GM12878 (cell line): ENCODE results near the gene DNAJB2. TPM values are rescaled to one million over a fixed set of nuclear protein-coding genes. Genes with fewer than 3 reads are reported as not detected.
A peak's percentile ranks its signal among the peaks of the same experiment; 100 is the strongest.

Experiments
- EP300 ChIP-seq, 2 experiments: fragments of 150-350 bp in 1 of 2; IDR thresholded peaks; 2 replicates each; pipeline ENCODE4 v1.6.1; 2011 to 2012; ENCODE audit warnings: low read depth in 2 of 2, low read length in 2 of 2, borderline replicate concordance in 1 of 2, improper control_type of control experiment in 1 of 2, inconsistent platforms in 1 of 2; ENCODE audit not compliant: control insufficient read depth in 1 of 2
- GATAD2B ChIP-seq: fragments of 450-650 bp; conservative IDR thresholded peaks from 2 replicates; pipeline ENCODE4 v1.6.1; 2017; ENCODE audit warnings: low read depth, mild to moderate bottlenecking, moderate library complexity
- IKZF2 ChIP-seq, 2 experiments: fragments of 450-650 bp; IDR thresholded peaks; 2 replicates each; pipeline ENCODE4 v1.6.1; 2017; ENCODE audit warnings: mild to moderate bottlenecking in 2 of 2, moderate library complexity in 2 of 2
- KDM1A ChIP-seq: fragments of 200-600 bp; sonication (generic); IDR thresholded peaks from 2 replicates; pipeline ENCODE4 v1.6.1; 2016; ENCODE audit warnings: borderline replicate concordance
- LARP7 ChIP-seq: fragments of 450-650 bp; IDR thresholded peaks from 2 replicates; pipeline ENCODE4 v1.6.1; 2017; ENCODE audit warnings: mild to moderate bottlenecking
- MTA2 ChIP-seq: fragments of 450-650 bp; IDR thresholded peaks from 2 replicates; pipeline ENCODE4 v1.6.1; 2016; ENCODE audit warnings: low read depth, mild to moderate bottlenecking, moderate library complexity
- PAX8 ChIP-seq: fragments of 450-650 bp; IDR thresholded peaks from 2 replicates; pipeline ENCODE4 v1.6.1; 2017; ENCODE audit warnings: mild to moderate bottlenecking, moderate library complexity
- RUNX3 ChIP-seq: IDR thresholded peaks from 2 replicates; pipeline ENCODE4 v1.6.1; 2012; ENCODE audit warnings: low read length, inconsistent platforms
- SP1 ChIP-seq: IDR thresholded peaks from one replicate; pipeline ENCODE4 v1.6.1; 2011; ENCODE audit warnings: low read depth, low read length
- STAT1 ChIP-seq: fragments of 450-650 bp; conservative IDR thresholded peaks from 2 replicates; pipeline ENCODE4 v1.6.1; 2014; ENCODE audit warnings: antibody characterized with exemption, mild to moderate bottlenecking
- polyA plus RNA-seq, 11 experiments: library from polyadenylated mRNA; depleted of rRNA in 4 of 11; unstranded in 6 of 11; stranded (reverse) in 5 of 11; fragments of >200 nt; fragmentation: Nextera tagmentation in 4 of 11; fragmentation: Illumina TruSeq in 1 of 11; extraction: Ambion mirVana in 4 of 11; extraction: Trizol in 1 of 11; gene quantifications; 1 replicate in 1 of 11; 2 replicates in 10 of 11; pipeline versions ENCODE4 v1.2.1 to v1.2.3, GENCODE V29; 2011 to 2016; ENCODE audit warnings: inconsistent platforms in 2 of 11, missing spikeins in 2 of 11, low read depth in 1 of 11
- total RNA-seq, 4 experiments: library from RNA; depleted of rRNA in 3 of 4; stranded (reverse); fragments of >200 nt in 3 of 4; fragmentation: Illumina TruSeq in 1 of 4; extraction: Trizol in 1 of 4; gene quantifications; 2 replicates each; pipeline versions ENCODE4 v1.2.1 to v1.2.3, GENCODE V29; 2013 to 2021
- TF ChIP-seq, protein P1 (sequence below): fragments of 150-350 bp; IDR thresholded peaks from 2 replicates; pipeline ENCODE4 v1.6.1; 2016; ENCODE audit warnings: low read depth, low read length
- TF ChIP-seq, protein P2 (sequence below): fragments of 450-650 bp; IDR thresholded peaks from 2 replicates; pipeline ENCODE4 v1.6.1; 2017; ENCODE audit warnings: mild to moderate bottlenecking, moderate library complexity
- TF ChIP-seq, protein P3 (sequence below): IDR thresholded peaks from 2 replicates; pipeline ENCODE4 v1.6.1; 2012; ENCODE audit warnings: improper control_type of control experiment, low read depth, low read length; ENCODE audit not compliant: insufficient replicate concordance
- TF ChIP-seq, protein P4 (sequence below): IDR thresholded peaks from 2 replicates; pipeline ENCODE4 v1.6.1; 2011; ENCODE audit warnings: borderline replicate concordance, low read depth, mild to moderate bottlenecking, moderate library complexity, mixed read lengths, low read length; ENCODE audit not compliant: insufficient read depth; ENCODE audit errors: extremely low read length

Gene DNAJB2
- total and polyA plus RNA-seq, 10 of the 15 experiments (the other 5 are each of a cell fraction or from before 2014, with no cell fraction given): 0.26 to 36.5 (median 12.5) TPM

DNA sequence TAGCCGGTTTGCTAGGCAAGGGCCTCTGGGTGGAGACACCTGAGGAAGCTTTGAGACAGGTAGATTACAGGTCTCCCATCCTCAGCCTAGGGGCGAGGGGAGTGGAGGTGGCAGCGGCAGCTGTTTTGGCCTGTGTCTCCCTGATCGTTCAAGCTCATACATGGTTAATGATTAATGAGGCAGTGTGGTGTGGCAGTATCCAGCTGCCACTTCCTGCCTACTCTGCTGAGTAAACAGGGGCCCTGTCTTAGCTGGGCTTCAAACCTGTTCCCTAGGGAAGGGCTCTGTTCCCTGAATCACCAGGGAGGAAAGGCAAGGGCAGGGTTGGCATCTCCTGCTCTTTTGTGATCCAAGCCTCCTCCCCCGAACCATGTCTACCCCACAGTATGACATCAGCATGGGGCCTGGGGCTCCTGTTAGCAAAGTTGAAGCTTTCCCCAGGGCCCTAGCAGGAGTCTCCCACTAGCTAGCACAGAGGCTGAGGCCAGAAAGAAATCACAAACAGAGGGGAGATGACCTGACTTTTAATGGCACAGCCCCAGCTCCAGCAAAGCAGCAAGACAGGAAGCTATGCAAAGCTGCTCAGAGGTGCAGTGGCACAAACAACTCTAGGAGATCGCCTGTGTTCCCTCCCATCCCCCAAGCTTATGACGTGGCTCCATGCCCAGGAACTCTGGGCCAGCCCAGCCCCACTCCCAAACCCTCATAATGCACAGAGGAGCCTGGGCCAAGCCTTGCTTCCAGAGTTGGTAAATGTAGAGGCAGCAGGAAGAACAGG, 29.8 kb upstream of the DNAJB2 start (continued):
- peak; percentile 81 for TF ChIP-seq GATAD2B
- no peak for TF ChIP-seq RUNX3
- TF ChIP-seq STAT1: no peak
- no peak for TF ChIP-seq PAX8
- TF ChIP-seq, protein P1, sequence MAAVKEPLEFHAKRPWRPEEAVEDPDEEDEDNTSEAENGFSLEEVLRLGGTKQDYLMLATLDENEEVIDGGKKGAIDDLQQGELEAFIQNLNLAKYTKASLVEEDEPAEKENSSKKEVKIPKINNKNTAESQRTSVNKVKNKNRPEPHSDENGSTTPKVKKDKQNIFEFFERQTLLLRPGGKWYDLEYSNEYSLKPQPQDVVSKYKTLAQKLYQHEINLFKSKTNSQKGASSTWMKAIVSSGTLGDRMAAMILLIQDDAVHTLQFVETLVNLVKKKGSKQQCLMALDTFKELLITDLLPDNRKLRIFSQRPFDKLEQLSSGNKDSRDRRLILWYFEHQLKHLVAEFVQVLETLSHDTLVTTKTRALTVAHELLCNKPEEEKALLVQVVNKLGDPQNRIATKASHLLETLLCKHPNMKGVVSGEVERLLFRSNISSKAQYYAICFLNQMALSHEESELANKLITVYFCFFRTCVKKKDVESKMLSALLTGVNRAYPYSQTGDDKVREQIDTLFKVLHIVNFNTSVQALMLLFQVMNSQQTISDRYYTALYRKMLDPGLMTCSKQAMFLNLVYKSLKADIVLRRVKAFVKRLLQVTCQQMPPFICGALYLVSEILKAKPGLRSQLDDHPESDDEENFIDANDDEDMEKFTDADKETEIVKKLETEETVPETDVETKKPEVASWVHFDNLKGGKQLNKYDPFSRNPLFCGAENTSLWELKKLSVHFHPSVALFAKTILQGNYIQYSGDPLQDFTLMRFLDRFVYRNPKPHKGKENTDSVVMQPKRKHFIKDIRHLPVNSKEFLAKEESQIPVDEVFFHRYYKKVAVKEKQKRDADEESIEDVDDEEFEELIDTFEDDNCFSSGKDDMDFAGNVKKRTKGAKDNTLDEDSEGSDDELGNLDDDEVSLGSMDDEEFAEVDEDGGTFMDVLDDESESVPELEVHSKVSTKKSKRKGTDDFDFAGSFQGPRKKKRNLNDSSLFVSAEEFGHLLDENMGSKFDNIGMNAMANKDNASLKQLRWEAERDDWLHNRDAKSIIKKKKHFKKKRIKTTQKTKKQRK: no peak
- TF ChIP-seq EP300 (IDR thresholded peaks at IDR 0.05; ENCODE audit: borderline replicate concordance in 1 of 2, control insufficient read depth in 1 of 2, low read depth in 2 of 2, low read length in 2 of 2): peak; percentile 41 to 61; a peak in 3 of 4 replicates
- no peak for TF ChIP-seq SP1
- TF ChIP-seq, protein P2, sequence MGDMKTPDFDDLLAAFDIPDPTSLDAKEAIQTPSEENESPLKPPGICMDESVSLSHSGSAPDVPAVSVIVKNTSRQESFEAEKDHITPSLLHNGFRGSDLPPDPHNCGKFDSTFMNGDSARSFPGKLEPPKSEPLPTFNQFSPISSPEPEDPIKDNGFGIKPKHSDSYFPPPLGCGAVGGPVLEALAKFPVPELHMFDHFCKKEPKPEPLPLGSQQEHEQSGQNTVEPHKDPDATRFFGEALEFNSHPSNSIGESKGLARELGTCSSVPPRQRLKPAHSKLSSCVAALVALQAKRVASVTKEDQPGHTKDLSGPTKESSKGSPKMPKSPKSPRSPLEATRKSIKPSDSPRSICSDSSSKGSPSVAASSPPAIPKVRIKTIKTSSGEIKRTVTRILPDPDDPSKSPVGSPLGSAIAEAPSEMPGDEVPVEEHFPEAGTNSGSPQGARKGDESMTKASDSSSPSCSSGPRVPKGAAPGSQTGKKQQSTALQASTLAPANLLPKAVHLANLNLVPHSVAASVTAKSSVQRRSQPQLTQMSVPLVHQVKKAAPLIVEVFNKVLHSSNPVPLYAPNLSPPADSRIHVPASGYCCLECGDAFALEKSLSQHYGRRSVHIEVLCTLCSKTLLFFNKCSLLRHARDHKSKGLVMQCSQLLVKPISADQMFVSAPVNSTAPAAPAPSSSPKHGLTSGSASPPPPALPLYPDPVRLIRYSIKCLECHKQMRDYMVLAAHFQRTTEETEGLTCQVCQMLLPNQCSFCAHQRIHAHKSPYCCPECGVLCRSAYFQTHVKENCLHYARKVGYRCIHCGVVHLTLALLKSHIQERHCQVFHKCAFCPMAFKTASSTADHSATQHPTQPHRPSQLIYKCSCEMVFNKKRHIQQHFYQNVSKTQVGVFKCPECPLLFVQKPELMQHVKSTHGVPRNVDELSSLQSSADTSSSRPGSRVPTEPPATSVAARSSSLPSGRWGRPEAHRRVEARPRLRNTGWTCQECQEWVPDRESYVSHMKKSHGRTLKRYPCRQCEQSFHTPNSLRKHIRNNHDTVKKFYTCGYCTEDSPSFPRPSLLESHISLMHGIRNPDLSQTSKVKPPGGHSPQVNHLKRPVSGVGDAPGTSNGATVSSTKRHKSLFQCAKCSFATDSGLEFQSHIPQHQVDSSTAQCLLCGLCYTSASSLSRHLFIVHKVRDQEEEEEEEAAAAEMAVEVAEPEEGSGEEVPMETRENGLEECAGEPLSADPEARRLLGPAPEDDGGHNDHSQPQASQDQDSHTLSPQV: no peak
- TF ChIP-seq MTA2: peak; percentile 57
- no peak for TF ChIP-seq KDM1A
- TF ChIP-seq, protein P3, sequence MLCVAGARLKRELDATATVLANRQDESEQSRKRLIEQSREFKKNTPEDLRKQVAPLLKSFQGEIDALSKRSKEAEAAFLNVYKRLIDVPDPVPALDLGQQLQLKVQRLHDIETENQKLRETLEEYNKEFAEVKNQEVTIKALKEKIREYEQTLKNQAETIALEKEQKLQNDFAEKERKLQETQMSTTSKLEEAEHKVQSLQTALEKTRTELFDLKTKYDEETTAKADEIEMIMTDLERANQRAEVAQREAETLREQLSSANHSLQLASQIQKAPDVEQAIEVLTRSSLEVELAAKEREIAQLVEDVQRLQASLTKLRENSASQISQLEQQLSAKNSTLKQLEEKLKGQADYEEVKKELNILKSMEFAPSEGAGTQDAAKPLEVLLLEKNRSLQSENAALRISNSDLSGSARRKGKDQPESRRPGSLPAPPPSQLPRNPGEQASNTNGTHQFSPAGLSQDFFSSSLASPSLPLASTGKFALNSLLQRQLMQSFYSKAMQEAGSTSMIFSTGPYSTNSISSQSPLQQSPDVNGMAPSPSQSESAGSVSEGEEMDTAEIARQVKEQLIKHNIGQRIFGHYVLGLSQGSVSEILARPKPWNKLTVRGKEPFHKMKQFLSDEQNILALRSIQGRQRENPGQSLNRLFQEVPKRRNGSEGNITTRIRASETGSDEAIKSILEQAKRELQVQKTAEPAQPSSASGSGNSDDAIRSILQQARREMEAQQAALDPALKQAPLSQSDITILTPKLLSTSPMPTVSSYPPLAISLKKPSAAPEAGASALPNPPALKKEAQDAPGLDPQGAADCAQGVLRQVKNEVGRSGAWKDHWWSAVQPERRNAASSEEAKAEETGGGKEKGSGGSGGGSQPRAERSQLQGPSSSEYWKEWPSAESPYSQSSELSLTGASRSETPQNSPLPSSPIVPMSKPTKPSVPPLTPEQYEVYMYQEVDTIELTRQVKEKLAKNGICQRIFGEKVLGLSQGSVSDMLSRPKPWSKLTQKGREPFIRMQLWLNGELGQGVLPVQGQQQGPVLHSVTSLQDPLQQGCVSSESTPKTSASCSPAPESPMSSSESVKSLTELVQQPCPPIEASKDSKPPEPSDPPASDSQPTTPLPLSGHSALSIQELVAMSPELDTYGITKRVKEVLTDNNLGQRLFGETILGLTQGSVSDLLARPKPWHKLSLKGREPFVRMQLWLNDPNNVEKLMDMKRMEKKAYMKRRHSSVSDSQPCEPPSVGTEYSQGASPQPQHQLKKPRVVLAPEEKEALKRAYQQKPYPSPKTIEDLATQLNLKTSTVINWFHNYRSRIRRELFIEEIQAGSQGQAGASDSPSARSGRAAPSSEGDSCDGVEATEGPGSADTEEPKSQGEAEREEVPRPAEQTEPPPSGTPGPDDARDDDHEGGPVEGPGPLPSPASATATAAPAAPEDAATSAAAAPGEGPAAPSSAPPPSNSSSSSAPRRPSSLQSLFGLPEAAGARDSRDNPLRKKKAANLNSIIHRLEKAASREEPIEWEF: no peak
- TF ChIP-seq LARP7: 0 out of 2 replicates have a peak, but pooled peaks have one; percentile 44
- TF ChIP-seq, protein P4, sequence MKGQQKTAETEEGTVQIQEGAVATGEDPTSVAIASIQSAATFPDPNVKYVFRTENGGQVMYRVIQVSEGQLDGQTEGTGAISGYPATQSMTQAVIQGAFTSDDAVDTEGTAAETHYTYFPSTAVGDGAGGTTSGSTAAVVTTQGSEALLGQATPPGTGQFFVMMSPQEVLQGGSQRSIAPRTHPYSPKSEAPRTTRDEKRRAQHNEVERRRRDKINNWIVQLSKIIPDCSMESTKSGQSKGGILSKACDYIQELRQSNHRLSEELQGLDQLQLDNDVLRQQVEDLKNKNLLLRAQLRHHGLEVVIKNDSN: no peak
- peak; percentile 91 to 94 for TF ChIP-seq IKZF2 (IDR thresholded peaks at IDR 0.05)
